Skin of body (tissue), 2 donors: ENCODE results near the gene MID2. TPM values are rescaled to one million over a fixed set of nuclear protein-coding genes. Genes with fewer than 3 reads are reported as not detected.
"Not testable (repeated sequence)": the region's sequence is repeated elsewhere in the genome, so short reads cannot be mapped to it uniquely, and the experiment has no call there.

ENCODE experiments used
- DNase-seq: peaks from one replicate; lab custom pipeline; 2025; lab: John Stamatoyannopoulos, UW
- total RNA-seq: library from RNA; depleted of rRNA; stranded (reverse); fragments of >200 nt; gene quantifications from one replicate; pipeline ENCODE4 v1.2.3, GENCODE V29; 2014

Gene MID2
- total RNA-seq, 1 donor from 2014 or later: 18.1 TPM

DNA sequence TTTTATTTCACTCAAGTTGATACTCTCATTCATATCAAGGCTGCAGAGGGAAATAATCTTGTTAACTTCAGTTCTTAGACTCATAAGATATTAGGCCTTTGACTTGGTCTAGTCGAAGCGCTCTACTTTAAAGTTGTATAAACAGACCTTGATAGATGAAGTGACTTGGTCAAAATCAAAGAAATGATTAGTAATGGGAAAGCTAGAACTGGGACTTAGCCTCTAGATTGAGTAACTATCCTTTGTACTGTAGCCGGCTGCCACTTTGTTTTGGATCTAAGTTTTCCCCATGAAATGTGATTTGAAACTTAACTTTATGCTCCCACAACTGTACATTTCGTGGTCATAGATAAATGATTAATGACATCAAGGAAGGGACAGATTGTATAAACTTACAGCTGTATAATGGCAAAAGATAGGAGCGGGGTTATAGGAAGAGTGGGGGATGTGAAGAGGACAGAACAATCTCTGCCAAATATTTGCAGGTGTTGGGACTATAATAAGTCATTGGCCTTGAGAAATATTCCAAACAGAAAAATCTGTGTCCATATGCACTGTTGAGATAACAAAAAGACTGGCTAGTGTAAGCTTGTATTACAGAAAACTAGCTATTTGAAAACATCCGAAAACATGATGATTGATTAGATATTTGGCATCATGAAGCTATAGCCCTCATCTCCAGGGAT lies 17.2 kb downstream of the MID2 start:
- peak; percentile 26 for DNase-seq

- no peak for DNase-seq
These were observed 20.0 kb downstream of the MID2 start for GRCh38 chrX:107845625-107846024.

GRCh38 chrX:107848591-107848990 lies 22.9 kb downstream of the MID2 start:
- DNase-seq: no peak

DNA sequence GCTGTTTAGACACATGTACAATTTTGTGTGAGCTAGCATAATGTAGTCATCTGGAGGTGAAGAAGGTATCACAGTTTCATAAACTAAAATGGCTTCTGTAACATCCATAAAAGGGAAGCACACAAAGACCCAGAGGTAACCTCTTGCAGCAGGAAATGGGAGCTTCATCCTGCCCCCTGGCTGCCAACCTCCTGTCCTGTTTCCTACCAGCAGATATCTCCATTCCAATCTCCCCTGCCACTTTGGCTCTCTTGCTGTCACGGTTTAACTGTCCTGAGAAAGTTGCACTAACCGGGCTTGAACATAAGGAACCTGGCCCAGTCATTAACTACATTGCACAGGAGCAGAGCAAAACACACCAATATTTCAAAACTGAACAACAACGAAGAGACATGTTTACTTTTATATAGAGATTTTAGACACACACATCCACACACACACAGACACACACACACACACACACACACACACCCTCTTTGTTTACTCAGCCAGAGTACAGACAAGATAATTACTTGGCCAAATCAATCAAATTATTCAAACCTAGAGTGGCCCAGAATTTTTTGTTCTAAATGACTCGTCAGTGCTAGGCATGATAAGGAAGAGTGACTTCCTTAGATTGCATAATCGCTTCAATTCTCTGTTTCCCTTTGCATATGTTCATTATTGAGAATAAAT lies 24.2 kb downstream of the MID2 start:
- no peak for DNase-seq

DNA sequence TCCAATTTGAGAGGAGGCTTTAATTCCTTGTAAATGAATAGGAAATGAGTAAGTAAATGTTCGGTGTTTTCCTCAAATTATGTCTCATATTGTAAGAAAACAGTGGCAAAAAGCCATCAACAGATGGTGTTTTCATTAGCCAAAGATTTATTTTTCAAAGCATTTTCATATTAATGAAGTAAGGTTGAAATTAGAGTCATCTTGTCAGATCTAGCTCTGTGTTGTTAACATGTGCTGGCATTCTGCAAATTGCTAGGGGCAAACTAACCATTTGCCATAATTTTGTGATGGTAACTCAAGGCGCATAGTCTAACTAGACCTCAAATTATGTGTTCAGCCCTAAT lies 24.7 kb downstream of the MID2 start:
- no peak for DNase-seq

- DNase-seq: no peak
These were observed 25.5 kb downstream of the MID2 start for GRCh38 chrX:107851215-107851614.

GRCh38 chrX:107851665-107852064 lies 26.0 kb downstream of the MID2 start:
- not testable (repeated sequence) for DNase-seq

DNA sequence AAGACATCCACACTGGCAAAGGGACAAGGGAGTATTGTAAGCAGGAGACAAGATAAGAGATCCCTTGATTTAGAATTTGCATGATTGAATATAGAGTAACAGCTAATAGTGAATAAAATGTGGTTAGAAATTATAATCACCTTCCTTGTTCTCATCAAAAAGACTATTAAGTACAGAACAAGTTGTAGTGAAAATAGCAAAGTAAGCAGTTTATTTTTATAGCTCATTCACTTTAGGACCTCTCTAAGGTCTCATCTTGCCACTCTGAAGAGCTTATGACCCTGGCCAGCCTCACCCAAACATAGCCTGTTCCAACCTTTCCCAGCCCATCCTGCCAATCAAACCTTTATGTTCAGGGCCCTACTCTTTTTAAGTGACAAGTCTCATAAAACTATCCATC lies 30.6 kb downstream of the MID2 start:
- DNase-seq: no peak

DNA sequence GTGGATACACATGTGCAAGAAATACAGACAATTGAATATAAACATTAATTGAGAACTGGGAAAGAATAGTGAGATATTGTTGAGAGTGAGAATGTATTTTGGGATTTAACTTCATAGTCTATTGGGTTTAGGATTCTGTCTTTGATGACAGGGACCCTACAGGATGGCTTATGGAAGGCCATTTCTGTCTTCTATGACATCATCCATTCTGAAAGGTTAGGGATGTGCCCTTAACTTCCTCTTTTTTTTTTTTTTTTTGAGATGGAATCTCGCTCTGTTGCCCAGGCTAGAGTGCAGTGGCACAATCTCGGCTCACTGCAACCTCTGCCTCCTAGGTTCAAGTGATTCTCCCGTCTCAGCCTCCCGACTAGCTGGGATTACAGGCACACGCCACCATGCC lies 31.4 kb downstream of the MID2 start:
- DNase-seq: not testable (repeated sequence)

- no peak for DNase-seq
These were observed 32.2 kb downstream of the MID2 start for GRCh38 chrX:107857837-107858236.

- no peak for DNase-seq
These were observed 35.4 kb downstream of the MID2 start for GRCh38 chrX:107861056-107861455.

DNA sequence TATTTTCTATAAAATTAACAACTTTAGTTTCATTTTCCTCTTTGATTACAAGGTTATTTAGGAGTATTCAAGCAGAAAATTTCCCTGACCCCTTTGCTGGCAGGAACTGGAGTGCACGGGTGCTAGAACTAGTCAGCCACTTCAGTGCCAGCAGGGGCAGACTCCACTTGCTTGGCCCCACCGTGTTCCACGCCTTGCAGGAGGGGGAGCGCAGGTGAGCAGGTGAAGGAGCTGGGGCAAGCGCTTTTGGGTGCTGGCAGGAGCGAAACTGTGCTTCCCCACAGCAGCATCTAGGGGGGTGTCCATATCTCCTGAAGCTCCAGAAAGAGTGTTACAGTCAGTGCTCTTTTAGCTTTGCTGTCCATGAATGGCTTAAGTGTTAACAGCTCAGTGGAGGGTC lies 45.5 kb downstream of the MID2 start:
- no peak for DNase-seq

- no peak for DNase-seq
These were observed 52.4 kb downstream of the MID2 start for GRCh38 chrX:107878106-107878505.

- no peak for DNase-seq
These were observed 54.5 kb downstream of the MID2 start for GRCh38 chrX:107880054-107880610.

GRCh38 chrX:107894038-107894437 lies 68.4 kb downstream of the MID2 start:
- no peak for DNase-seq

GRCh38 chrX:107902721-107903120 lies 77.1 kb downstream of the MID2 start:
- no peak for DNase-seq

DNA sequence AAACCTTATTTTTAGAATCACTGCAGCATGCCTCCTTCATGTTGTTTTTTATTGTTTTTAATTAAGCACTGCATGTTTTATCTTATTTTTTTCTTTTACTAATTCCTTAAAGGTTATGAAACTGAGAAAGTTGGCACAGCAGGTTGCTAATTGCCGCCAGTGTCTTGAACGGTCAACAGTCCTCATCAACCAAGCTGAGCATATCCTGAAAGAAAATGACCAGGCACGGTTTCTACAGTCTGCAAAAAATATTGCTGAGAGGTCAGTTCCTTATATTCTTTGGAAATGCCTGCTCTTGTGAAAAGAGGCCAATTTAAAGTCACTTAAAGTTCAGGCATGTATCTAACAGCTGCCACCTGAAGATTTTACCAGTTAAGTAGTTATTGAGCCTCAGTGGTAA lies 79.7 kb downstream of the MID2 start:
- no peak for DNase-seq

GRCh38 chrX:107924136-107924746 lies 98.6 kb downstream of the MID2 start:
- no peak for DNase-seq

DNA sequence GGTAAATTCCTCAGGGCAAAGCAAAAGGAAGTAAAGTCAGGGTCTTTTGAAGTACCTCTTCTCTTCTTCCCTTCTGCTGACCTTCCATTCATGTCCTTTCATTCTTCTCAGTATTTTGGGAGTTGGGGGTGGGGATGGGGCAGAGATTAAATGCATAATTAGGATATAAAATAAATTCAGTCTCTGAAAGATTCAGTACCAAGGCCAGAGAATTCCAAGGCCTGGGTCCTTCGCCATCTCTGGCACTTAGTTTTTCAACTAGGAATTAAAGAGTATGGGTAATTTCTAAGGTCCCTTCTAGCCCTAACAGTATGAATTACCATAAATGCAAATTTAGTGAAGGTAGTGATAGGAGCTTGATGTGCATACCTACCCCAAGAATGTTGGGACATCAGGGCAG lies 108.6 kb downstream of the MID2 start:
- no peak for DNase-seq

- peak; percentile 10 for DNase-seq
These were observed 109.5 kb downstream of the MID2 start for GRCh38 chrX:107935200-107935599.

- DNase-seq: peak; percentile 10
These were observed 110.2 kb downstream of the MID2 start for GRCh38 chrX:107935664-107936433.

DNA sequence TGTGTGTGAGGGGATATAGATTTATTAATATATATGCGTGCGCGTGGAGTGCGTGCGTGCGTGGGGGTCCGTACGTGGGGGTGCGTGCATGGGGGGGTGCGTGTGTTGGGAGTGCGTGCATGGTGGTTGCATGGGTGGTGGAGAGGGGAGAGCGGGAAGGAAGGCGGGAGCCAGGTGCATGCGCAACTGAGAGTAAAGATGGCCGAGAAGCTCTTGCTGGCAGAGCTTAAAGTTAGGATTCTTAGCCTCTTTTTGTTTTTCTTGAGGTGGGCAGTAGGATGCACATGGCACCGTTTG lies 110.7 kb downstream of the MID2 start:
- no peak for DNase-seq
